OCI-M2 (cell line): ENCODE measurements around the gene PSME3IP1.
"Not testable (repeated sequence)": the region's sequence is repeated elsewhere in the genome, so short reads cannot be mapped to it uniquely, and the experiment has no call there.

ENCODE experiments used
- DNase-seq: peaks from one replicate; lab custom pipeline; 2025; ENCODE audit not compliant: unreplicated experiment; lab: John Stamatoyannopoulos, UW

PSME3IP1 gene

DNA sequence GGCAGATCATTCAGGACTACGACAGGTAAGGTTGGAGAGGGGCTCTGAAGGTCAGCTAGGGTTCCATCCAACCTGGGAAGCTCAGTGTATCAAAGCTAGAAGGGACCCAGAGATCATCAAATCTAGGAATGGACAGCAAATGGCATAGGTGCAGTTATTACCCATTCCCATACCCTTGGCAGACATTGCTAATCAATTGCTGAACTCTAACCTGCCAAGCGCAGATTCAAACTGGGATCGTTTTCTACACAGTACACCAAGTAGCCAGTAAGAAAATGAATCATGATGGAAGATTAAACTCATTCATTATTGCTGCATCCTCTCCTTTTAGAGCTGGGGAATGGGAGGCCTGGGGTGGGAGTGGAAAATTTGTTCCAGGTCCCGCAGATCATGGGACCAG, 59.9 kb downstream of the PSME3IP1 start:
- no peak for DNase-seq

DNA sequence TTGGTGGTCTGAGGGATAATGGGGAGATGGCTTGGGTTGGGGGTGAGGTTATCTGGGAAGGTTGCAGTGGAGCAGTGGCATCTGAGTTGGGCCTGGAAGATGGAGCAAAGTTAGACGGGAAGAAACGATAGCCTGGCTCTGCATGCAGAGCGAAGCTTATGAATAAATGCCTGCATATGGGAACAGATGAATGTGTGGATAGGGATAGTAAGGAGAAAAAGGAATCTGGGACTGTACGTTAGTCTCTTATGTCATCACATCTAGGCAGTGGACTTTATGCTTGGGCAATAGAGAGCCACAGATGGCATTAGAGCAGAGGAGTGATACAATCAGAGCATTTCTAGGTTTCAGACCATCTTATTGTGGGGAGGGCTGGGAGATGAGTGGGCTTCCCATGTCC, 60.5 kb downstream of the PSME3IP1 start:
- no peak for DNase-seq

DNA sequence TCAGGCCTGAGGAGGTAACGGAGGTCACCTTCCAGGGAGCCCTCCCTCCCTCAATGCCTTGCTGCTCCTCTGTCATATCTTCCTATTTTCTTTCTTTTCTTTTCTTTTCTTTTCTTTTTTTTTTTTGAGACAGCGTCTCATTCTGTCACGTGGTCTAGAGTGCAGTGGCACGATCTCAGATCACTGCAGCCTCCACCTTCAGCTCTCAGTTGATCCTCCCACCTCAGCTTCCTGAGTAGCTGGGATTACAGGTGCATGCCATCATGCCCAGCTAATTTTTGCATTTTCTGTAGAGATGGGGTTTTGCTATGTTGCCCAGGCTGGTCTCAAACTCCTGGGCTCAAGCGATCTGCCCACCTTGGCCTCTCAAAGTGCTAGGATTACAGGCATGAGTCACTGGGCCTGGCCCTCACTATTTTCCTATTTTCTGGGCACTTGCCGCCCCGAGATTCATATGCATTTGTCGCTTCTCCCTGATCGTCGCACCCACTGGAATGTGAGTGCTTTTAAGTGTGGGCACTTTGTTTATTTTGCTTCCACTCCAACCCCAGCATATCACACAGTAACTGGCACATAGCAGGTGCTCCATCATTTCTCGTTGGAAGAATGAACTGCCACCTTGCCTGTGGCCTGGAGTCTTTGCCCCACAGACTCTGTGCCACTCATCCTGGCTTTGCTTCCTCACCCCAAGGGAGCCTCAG, 61.7 kb downstream of the PSME3IP1 start:
- no peak for DNase-seq

DNA sequence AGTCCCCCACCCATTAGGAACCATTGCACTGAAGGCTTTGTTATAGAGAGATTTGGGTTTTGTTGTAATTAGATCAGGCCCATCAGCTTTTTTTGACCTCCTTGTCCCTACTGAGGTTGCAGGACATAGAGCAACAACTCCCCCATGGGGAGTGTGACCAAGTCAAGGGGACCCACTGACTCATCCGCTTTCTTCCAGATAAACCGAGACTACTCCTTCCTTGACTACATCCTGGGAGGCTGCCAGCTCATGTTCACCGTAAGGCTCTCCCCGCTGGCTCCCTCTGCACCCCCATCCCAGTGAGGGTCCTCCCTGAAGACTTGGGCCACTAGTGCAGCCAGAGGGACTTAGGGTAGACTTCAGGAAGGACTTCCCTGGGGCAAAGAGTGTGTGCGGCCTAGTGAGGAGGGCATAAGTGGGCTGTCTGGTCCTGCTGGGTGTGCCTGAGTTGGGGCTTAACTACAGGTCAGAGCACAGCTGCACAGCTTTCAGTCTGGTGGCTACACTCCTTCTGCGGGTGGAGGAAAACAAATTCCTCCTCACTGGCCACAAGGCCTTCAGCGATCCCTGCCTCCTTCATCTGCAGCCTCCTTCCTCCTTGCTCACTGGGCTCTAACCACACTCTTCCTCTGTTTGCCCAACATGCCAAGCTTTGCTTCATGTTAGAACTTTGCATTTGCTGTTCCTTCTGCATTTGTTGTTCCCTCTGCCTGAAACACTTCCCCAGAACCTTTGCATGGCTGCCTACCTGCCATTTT, 62.4 kb downstream of the PSME3IP1 start:
- no peak for DNase-seq

DNA sequence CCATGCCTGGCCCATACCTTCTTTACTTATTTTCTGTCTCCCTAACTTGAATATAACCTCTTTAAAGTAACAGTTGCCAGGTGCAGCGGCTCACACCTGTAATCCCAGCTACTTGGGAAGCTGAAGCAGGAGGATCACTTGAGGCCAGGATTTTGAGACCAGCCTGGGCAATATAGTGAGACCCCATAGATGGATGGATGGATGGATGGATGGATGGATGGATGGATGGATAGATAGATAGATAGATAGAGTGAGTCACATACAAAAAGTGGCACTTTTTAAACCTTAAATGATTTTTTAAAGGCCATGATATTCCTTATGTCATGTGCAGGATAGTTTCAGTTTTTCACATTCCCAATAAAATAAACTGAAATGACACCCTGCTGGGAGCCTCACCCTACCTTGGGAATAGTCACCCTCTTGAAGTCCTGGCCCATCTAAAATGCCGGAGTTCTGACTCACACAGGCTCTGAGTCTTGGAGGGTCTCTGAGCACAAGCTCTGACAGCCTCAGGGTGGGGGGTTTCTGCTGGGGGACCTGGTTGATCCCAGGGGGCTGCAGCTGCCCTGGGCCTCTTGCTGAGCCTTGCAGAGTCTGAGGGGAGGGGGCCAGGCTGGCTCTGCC, 67.3 kb downstream of the PSME3IP1 start:
- DNase-seq = no peak

DNA sequence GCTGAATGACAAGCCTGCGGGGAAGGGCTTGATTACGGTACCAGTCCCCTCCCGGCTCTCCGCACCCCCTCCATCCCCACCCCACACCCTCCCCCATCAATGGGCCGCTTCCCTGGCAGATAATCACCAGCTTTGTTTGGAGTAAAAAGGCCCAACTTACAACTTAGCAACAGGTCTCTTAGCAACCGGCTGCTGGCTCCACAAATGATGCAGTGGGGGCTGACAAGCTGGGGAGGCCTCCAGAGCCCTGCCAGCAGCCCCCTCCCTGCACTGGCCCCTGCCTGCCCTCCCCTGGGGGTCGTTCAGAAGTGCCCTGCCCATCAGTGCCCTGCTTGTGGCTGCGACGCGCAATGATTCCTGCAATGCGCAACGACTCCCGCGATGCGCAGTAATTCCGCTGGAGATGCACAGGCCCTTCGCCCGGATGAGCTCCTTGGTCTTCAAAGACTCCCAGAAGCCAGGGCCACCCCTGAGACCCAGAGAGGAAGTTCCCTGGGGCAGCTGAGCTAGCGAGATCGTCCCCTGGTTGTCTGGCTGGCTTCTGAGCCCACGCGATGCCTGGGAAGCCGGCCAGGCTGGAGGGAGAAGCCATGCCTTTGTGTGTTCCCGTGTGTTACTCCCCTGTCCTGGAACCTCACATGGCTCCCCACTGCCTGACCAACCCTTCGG, 70.2 kb downstream of the PSME3IP1 start:
- no peak for DNase-seq

DNA sequence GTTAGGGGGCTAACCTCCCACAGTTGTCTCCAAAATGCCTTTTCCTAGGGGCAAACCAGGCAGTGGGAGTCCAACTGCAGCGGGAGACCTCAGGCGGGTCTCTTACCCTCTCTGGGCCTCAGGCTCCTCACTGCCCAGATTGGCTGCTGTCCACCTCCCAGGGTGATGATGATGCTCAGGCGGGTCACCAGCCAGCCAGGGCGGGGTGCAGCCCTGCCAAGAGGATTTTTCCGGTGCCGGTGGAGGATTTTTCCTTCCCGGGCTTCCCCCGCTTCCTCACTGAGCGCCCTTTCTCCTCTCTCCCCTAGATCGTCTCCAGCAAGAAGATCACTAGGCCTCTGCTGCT, 70.7 kb downstream of the PSME3IP1 start:
- DNase-seq = no peak

DNA sequence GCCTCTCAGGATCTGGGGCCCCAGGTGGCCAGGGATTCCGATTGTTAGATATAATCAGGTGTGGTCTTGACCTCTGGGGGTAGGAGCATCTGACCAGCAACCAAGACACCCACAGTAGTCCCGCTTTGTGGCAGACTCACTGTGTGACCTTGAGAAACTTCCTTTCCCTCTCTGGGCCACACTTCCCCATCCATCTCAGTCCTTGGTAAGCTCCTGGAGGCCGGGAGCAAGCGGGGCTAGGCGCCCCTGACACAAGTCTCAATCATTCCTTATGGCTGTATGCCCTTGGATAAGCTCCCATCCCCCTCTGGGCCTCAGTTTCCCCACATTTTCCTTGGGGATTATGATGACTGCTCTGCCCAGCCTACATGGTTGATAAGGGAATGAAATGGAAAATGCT, 72.2 kb downstream of the PSME3IP1 start:
- no peak for DNase-seq

DNA sequence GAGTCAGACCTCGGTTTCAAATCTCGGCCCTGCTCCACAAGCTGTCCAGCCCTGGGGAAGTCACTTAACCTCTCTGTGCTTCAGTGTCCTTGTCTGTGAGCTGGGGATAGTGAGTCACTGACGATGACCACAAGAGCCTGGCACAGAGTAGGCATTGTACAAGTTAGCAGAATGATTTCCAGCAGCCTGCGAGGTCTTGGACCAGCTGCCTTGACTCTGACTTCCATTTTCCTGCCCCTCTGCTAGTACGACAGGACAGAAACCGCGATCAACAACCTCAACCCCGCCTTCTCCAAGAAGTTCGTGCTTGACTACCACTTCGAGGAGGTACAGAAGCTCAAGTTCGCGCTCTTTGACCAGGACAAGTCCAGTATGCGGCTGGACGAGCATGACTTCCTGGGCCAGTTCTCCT, 72.8 kb downstream of the PSME3IP1 start:
- no peak for DNase-seq

DNA sequence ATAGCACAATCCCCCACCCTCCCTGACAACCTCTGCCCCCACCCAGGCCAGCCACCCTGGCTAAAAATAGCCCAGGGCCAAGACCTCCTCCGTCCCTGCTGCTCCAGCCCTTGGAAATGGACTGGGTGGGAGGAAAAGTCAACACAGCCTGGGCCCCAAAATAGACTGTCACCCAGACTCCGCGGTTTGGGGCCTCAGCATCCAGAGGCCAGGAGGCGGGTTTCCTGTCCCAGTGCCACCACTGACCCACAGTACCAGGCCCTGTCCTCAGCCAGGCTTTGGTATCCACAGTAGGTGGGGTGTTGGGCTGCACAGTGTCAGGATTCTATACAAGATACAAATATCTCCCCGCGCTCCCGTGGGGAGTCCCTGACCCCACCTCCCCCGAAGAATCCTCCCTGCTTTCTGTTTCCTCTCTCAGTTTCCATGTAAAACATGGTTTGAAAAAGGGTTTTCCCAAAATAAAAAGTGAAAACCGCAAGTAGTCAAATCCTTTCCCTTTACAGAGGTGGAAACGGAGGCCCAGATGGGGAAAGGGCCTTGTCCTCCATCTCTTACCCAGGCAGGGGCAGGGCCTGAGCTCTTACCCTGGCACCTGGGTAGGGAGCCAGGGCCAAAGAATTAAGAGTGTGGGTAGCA, 73.3 kb downstream of the PSME3IP1 start:
- no peak for DNase-seq

DNA sequence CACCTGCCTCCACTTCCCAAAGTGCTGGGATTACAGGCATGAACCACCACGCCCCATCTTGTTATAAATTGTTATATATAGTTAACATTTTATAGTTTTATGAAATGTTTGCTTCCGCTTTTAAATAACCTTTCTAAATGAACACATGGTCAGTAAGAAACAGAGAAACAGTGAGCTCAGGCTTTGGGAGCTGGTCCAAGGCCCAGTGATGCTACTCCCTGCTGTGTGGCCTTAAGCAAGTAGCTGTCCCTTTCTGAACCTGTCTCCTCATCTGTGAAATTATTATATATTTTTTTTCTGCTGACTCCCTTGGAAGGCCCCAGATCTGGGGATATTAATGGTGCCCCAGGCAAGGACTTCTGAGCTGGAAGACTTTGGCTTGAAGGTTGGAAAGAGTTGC, 74.4 kb downstream of the PSME3IP1 start:
- DNase-seq = no peak

DNA sequence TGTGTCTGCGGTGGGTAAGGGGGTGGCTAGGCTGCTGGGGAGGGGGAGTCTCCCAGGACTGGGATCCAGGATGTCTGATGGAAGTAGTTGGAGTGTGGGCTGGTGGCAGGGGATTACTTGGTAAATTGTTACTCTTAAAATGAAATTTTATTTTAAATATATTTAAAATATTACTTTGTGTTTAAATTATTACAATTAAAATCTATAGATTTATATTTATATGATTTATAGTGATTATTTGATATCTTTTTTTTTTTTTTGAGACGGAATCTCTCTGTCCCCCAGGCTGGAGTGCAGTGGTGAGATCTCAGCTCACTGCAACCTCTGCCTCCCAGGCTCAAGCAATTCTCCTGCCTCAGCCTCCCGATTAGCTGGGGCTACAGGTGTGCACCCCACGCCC, 74.9 kb downstream of the PSME3IP1 start:
- DNase-seq = no peak

DNA sequence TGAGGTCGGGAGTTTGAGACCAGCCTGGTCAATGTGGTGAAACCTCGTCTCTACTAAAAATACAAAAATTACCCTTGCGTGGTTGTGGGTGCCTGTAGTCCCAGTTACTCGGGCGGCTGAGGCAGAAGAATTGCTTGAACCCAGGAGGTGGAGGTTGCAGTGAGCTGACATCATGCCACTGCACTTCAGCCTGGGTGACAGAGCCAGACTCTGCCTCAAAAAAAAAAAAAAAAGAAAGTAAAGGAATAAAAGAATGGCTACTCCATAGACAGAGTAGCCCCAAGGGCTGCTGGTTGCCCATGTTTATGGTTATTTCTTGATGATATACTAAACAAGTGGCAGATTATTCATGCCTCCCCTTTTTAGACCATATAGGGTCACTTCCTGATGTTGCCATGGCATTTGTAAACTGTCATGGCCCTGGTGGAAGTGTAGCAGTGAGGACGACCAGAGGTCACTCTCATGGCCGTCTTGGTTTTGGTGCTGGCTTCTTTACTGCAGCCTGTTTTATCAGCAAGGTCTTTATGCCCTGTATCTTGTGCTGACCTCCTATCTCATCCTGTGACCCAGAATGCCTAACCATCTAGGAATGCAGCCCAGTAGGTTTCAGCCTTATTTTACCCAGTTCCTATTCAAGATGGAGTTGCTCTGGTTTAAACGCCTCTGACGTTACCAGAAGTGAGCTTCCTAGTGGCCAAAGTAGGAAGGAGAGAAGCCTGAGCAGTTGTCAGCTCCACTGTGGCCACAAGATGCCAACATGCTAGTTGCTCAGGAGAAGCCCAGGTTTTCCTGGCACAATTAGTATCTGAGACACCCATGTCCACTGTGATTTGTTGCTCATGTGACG, 76.4 kb downstream of the PSME3IP1 start:
- not testable (repeated sequence) for DNase-seq

DNA sequence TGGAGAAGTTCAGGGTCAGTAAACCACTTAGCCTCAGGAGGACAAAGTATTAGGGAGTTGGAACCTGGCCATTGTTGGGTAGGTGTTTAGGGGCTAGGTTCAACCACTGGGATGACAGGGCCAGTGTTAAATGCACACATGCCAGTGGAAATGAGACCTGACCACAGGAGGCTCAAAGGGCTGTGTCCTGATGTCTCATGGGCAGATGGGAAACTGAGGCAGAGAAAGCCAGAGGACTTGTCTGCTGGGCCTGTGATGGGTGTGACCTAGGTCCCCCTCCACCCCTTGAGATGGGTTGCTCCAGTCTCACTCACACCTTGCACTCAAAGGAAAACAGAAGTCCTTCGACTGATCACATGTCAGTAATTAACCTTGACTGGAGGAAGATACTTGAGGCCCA, 77.4 kb downstream of the PSME3IP1 start:
- DNase-seq = no peak

DNA sequence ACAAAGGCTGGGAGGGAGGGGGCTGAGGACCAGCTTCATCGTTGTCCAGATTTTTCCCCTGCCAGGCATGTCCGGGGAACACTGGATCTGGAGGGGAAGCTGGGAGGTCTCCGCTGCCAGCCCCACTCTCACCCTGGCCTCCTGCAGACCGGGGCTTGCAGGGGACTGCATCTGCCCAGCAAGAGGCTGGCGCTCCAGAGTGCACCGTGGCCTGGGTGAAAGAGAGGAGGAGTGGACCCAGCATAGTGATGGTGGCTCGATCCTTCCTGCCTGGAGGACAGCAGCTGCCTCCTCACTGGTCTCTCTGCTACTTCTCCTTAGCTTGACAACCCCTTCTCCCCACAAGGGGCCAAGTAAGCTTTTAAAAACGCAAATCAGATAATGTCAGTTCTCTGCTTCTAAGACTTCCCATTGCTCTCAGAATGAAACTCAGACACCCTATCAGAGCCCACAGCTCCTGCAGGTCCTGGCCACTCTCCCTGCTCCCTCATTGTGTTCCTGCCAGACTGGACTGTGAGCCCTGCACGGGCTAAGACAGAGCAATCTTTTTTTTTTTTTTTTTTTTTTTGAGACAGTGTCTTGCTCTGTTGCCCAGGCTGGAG, 78.4 kb downstream of the PSME3IP1 start:
- DNase-seq = no peak

DNA sequence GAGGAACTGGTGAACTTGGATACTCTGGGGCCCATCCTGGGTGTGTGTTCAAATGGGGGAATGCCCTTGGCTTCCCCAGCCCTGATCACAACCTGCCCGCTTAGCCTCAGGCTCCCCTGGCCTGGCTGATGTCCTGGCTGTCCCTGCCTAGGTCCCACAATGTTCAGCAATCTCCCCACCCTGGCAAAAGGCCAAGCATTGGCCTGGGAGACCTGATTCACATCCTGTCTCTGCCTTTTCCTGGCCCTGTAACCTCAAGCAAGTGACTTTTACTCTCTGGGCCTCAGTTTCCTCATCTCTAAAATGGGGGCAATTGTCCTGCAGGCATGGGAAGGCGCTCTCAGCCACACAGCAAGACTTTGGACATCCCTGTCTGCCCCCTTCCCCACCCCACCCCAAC, 79.1 kb downstream of the PSME3IP1 start:
- DNase-seq = no peak

DNA sequence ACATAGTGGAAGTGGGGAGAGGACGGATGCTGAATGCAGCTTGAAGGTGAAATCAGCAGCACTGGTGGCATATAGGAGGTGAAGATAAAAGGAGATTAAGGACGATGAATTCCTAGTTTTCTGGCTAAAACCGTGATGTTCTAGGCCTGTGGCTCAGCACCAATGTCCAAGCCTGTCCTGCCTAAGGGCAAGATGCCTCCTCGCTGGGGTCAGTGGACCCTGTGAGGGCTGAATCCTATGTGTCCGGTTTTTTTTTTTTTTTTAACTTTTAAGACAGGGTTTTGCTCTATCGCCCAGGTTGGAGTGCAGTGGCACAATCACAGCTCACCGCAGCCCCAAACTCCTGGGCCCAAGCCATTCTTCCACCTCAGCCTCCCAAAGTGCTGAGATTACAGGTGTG, 80.7 kb downstream of the PSME3IP1 start:
- DNase-seq = no peak

DNA sequence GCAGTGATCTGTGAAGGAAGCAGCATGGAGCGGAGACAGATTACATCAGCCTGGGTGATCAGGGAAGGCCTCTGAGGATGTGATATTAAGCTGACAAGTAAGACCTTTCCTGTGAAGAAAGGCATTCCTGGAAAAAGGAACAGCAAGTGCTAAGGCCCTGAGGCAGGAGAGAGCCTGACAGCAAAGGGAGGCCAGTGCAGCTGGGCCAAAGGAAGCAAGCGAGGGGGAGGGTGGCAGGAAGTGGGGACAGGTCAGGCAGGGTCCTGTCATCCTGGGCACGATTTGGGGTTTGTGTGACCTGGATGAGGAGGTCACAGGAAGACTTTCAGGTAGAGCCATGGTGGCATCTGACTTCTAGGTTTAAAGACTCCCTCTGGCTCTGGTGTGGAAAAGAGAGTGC, 81.1 kb downstream of the PSME3IP1 start:
- DNase-seq = no peak

DNA sequence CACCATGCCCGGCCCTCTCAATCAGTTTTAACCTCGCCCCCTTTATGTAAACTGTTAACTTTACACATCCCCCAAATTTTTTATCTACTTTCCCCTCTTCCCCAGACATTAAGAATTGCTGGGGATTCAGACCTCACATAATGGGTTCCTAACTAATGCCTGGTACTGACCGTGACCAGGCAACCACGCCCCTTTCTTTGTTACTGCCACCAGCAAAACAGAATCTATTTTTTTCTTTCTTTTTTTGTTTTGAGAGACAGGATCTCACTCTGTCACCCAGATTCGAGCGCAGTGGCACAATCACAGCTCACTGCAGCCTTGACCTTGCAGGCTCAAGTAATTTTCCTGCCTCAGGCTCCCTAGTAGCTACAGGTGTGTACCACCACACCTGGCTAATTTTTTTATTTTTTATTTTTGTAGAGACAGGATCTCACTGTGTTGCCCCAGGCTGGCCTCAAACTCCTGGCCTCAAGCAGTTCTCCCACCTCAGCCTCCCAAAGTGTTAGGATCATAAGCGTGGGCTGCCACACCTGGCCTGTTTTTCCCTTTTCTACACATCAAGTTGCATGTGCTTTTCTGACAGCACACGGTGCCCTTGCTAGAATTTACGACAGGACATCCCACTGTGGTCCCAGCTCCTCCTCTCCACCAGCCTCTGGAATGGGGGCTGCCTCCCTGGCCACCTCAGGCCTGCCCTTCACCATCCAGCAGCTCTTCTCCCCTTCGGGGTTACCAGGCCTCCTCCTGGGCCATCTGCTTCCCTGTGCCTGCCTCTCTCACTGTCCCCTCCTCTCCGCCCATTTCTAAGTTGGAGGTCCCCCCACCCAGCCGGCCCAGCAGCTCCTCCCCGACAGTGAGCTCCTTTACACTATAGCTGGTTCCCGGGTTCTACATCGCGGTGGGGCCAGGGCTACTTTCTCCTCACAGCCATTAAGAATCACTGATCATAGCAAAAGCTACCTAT, 82.7 kb downstream of the PSME3IP1 start:
- DNase-seq = no peak
